HG03439 (cell line): Measurements from ENCODE around the gene IFIT5.
"Not testable (repeated sequence)": the region's sequence is repeated elsewhere in the genome, so short reads cannot be mapped to it uniquely, and the experiment has no call there.

Experiments used
- ATAC-seq: cut with Tn5 transposase; IDR thresholded peaks from one replicate; pipeline ENCODE4 v1.9.1; 2021; ENCODE audit warnings: mild to moderate bottlenecking, moderate library complexity; ENCODE audit not compliant: unreplicated experiment

Gene IFIT5

GRCh38 chr10:89391907-89392756, 22.2 kb upstream of the IFIT5 start, which contains the start of gene IFIT1:
Gene IFIT1, plus strand, starts transcription at chr10:89392623. Its CDS starts 90 bp downstream, at chr10:89392713.
- peak; percentile 69 for ATAC-seq

- no peak for ATAC-seq
These were observed 21.4 kb upstream of the IFIT5 start for GRCh38 chr10:89392974-89393373.

- no peak for ATAC-seq
These were observed 20.5 kb upstream of the IFIT5 start for GRCh38 chr10:89393898-89394297.

- no peak for ATAC-seq
These were observed 19.2 kb upstream of the IFIT5 start for GRCh38 chr10:89395141-89395540.

- ATAC-seq: no peak
These were observed 16.2 kb upstream of the IFIT5 start for GRCh38 chr10:89398003-89398749.

GRCh38 chr10:89399956-89400355, 14.4 kb upstream of the IFIT5 start:
- no peak for ATAC-seq

GRCh38 chr10:89403043-89403442, 11.3 kb upstream of the IFIT5 start:
- no peak for ATAC-seq

- no peak for ATAC-seq
These were observed 10.0 kb upstream of the IFIT5 start for GRCh38 chr10:89404104-89405047.

GRCh38 chr10:89406178-89406577, 8.2 kb upstream of the IFIT5 start:
- not testable (repeated sequence) for ATAC-seq

- ATAC-seq: not testable (repeated sequence)
These were observed 6.6 kb upstream of the IFIT5 start for GRCh38 chr10:89407792-89408191.

- ATAC-seq: not testable (repeated sequence)
These were observed 5.1 kb upstream of the IFIT5 start for GRCh38 chr10:89409282-89409681.

- not testable (repeated sequence) for ATAC-seq
These were observed 3.8 kb upstream of the IFIT5 start for GRCh38 chr10:89410551-89410950.

GRCh38 chr10:89411135-89411534, 3.2 kb upstream of the IFIT5 start:
- ATAC-seq: not testable (repeated sequence)

- not testable (repeated sequence) for ATAC-seq
These were observed 2.1 kb upstream of the IFIT5 start for GRCh38 chr10:89412276-89412675.

- no peak for ATAC-seq
These were observed 913 bp upstream of the IFIT5 start for GRCh38 chr10:89413398-89413912.

GRCh38 chr10:89414879-89415821, 782 bp downstream of the IFIT5 start:
- peak; percentile 37 for ATAC-seq

- no peak for ATAC-seq
These were observed 2.1 kb downstream of the IFIT5 start for GRCh38 chr10:89416465-89416864.

GRCh38 chr10:89419548-89419947, 5.2 kb downstream of the IFIT5 start:
- ATAC-seq: no peak

- no peak for ATAC-seq
These were observed 6.7 kb downstream of the IFIT5 start for GRCh38 chr10:89421018-89421476.
